ENCODE results near the gene BRD2.

Gene BRD2

DNA sequence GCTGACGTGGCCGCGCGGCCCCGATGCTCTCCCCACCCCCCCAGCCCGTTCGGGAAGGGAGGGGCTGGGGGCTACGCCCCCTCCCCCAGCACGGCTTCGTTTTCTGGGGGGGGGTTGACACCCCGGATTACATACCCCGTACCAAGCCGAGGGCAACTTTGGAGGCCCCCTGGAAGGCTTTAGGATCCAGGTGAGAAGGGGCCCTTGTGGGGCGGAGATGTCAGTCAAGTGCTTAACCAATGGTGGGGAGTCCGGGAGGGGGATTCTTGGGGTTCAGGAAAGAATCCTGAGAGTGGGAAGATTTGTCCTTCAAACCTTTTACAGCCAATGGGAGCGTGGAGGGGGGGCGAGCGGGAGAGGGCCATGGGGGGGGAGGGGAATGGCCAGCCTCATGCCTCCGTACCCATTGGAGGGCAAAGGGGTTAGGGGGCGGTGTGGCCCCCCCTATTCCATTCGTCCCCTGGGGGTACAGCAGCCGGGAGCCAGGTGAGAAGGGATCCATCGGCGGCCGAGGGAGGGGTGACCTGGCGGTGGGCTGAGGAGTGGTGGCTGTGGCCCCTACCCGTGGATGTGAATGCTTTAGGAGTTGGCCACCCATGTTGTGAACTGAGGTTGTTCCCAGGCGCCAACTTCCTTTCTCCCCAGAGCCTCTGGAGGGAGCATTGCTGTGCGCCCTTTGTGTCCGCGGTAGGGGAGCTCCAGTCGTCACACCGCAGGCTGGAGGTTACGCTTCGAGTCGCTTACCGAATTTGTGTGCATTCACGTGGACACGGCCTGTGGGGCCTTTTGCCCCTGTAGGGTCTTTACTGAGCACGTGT lies 682 bp downstream of the BRD2 start:
- peak; percentile 84 for DNase-seq (ENCODE audit: low read depth)
- TF ChIP-seq CTCF (IDR thresholded peaks at IDR 0.05; ENCODE audit: low read length, missing control alignments): peak; percentile 26
- peak overlapping the region; percentile 84 for H3K4me3 ChIP-seq (replicated peaks; ENCODE audit: low read depth, low read length)

- H3K4me3 ChIP-seq (replicated peaks; ENCODE audit: low read depth, low read length): peak overlapping the region; percentile 84
- peak; percentile 98 for DNase-seq (ENCODE audit: low read depth)
- TF ChIP-seq CTCF (IDR thresholded peaks at IDR 0.05; ENCODE audit: low read length, missing control alignments): no peak
These were observed 1.5 kb downstream of the BRD2 start for GRCh38 chr6:32969685-32970412.

DNA sequence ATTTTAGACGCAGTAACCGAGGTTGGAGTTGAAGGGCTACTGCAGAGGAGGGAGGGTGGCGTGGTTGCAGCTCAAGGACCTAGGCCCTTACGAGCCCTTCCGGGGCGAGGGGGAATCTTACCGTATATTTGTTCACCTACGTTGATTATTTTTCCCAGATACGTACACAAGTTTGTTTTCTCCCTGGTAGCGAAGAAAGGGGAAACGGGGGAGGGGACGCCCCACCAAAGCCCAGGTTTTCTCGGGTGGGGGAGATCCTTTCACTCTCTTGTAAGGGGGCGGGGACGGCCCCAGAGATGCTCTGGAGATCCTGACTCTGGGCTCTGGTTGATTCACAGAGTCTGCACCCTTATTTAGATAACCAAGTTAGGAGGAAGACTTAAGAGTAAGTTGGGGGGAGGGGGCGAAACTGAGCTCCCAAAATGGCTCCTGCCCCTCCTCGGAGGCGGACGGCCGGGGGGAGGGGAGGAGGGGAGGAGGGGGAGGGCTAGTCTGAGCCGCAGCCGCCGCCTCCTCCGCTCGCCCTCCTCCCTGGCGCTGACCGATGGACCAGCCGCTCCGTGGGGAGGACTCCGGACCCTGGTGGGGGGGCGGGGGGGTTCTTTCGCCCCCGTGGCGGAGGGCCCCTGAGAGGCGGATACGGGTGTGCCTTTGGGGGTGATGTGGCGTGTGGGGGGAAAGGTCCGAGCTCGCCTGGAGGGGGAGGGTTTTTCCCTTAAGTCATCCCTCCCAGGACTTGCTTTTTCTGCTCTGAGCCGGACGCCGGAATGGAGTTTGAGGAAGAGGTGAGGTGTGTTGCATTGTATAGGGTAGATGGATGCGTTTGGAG lies 2.2 kb downstream of the BRD2 start:
- peak overlapping the region; percentile 84 for H3K4me3 ChIP-seq (replicated peaks; ENCODE audit: low read depth, low read length)
- TF ChIP-seq CTCF (IDR thresholded peaks at IDR 0.05; ENCODE audit: low read length, missing control alignments): no peak
- DNase-seq (ENCODE audit: low read depth): peak; percentile 93

DNA sequence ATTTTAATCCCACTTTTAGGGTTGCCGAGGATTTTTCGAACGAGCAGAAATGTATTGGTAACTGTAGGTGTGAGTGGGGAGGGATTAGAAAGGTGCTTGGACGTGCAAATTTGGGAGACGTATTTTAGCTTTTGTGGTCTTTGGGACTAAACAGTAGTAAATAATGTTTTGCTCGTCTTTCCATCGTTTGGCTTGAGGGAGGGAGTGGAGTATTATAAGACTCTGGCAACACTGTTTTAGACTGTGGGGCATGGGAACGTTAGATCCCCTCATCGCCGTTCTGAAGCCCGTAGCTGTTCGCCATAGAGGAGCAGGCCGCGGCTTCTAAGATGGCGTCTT lies 2.8 kb downstream of the BRD2 start:
- TF ChIP-seq CTCF (IDR thresholded peaks at IDR 0.05; ENCODE audit: low read length, missing control alignments): no peak
- peak overlapping the region; percentile 84 for H3K4me3 ChIP-seq (replicated peaks; ENCODE audit: low read depth, low read length)
- no peak for DNase-seq (ENCODE audit: low read depth)

DNA sequence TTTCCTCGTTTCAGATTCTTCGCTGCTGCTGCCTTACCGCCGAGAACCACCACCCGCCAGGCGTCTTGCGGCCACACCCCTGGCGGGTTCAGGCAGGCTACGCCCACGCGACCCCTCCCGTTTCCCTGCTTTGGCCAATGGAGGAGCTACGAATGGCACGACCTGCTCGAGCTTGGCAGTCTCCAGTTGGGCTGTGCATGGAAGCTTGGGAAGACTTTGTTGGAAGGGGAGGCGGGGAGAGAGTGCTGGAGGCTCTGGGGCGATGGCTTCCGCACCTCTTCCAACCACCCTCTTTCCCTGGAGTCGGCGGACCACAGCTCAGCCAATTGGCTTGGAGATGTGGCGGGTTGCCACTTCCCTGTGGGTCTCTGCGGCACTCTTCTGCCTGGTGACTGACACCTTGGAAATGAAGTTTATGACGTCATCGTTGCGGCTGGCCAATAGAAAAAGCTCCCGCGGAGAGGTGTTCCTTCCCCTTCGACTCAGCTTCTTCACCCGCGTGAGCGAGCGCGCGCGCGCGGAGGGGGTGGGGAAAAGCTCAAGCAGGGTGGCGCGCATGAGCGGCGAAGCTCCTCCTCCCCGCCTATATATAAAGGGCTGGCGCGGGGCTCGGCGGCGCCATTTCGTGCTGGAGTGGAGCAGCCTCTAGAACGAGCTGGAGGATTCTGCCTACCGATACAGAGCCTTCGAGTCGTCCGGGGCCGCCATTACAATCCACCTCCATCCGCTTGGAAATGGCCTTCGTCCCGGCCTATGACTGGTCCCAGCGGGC lies 3.4 kb downstream of the BRD2 start:
- TF ChIP-seq CTCF (IDR thresholded peaks at IDR 0.05; ENCODE audit: low read length, missing control alignments): no peak
- peak overlapping the region; percentile 100 for H3K4me3 ChIP-seq (replicated peaks; ENCODE audit: low read depth, low read length)
- DNase-seq (ENCODE audit: low read depth): peak; percentile 100

Data from fibroblast of pulmonary artery (primary cell).